BJ (cell line): ENCODE measurements around the gene SDK1. TPM values are rescaled to one million over a fixed set of nuclear protein-coding genes. Genes with fewer than 3 reads are reported as not detected.

Source experiments
- CTCF ChIA-PET: fragments of 350-600 bp; formaldehyde crosslinking; extraction: SDS; loops from one replicate; lab custom pipeline; 2021; ENCODE audit warnings: antibody characterized with exemption, inconsistent platforms; lab: Yijun Ruan, JAX
- POLR2A ChIA-PET: fragments of 300-600 bp; sonication (Branson Sonifier 250); formaldehyde crosslinking; extraction: SDS; loops from one replicate; lab custom pipeline; 2021; ENCODE audit warnings: antibody characterized with exemption; lab: Charles Lee
- DNase-seq: peaks from one replicate; pipeline ENCODE4 v3.0.0-alpha.2; 2011; ENCODE audit warnings: low read depth
- H3K27me3 ChIP-seq: 2 replicates; pipeline ENCODE4 v1.6.0; 2011; ENCODE audit warnings: low read length; ENCODE audit not compliant: control insufficient read depth, insufficient read depth
- H3K36me3 ChIP-seq: 2 replicates; pipeline ENCODE4 v1.5.1; 2011; ENCODE audit warnings: low read length; ENCODE audit not compliant: control insufficient read depth, insufficient read depth
- H3K4me3 ChIP-seq: 2 replicates; pipeline ENCODE4 v1.5.1; 2011; ENCODE audit warnings: low read depth, mild to moderate bottlenecking, control low read depth, low read length
- CTCF ChIP-seq: IDR thresholded peaks from 2 replicates; pipeline ENCODE4 v1.5.1; 2011; ENCODE audit warnings: low read depth, mild to moderate bottlenecking, control low read depth, inconsistent platforms, low read length, moderate library complexity; ENCODE audit not compliant: insufficient read depth
- polyA plus RNA-seq: library from polyadenylated mRNA; depleted of rRNA; stranded (reverse); fragments of >200 nt; gene quantifications from 2 replicates; pipeline ENCODE4 v1.2.3, GENCODE V29; 2011

SDK1 gene
- polyA plus RNA-seq, 1 experiment, result 0.01 TPM

- no peak for TF ChIP-seq CTCF
- H3K4me3 ChIP-seq, result no peak overlapping the region
- CTCF ChIA-PET, result no interaction called here
- no peak for DNase-seq
- no peaks in the 10 kb centered on the region for H3K36me3 ChIP-seq
- H3K27me3 ChIP-seq, result no peaks in the 10 kb centered on the region
- POLR2A ChIA-PET, result no interaction called here
These were observed 667.2 kb downstream of the SDK1 start for GRCh38 chr7:3968234-3968633.

GRCh38 chr7:3969286-3969685, 668.2 kb downstream of the SDK1 start:
- no peak for DNase-seq
- no peaks in the 10 kb centered on the region for H3K36me3 ChIP-seq
- CTCF ChIA-PET, result no interaction called here
- no peak overlapping the region for H3K4me3 ChIP-seq
- no peak for TF ChIP-seq CTCF
- H3K27me3 ChIP-seq, result no peaks in the 10 kb centered on the region
- POLR2A ChIA-PET, result no interaction called here

- no peak for TF ChIP-seq CTCF
- Histone ChIP-seq H3K4me3 (no peak overlapping the region), H3K27me3 (no peaks in the 10 kb centered on the region), H3K36me3 (no peaks in the 10 kb centered on the region)
- no peak for DNase-seq
- ChIA-PET CTCF (no interaction called here), POLR2A (no interaction called here)
These were observed 670.3 kb downstream of the SDK1 start for GRCh38 chr7:3971323-3971722.

- no peak for TF ChIP-seq CTCF
- CTCF ChIA-PET, result no interaction called here
- Histone ChIP-seq H3K27me3 (no peaks in the 10 kb centered on the region), H3K4me3 (no peak overlapping the region), H3K36me3 (no peaks in the 10 kb centered on the region)
- DNase-seq, result no peak
- POLR2A ChIA-PET, result no interaction called here
These were observed 672.2 kb downstream of the SDK1 start for GRCh38 chr7:3973264-3973663.

GRCh38 chr7:3974329-3974728, 673.3 kb downstream of the SDK1 start:
- H3K36me3 ChIP-seq, result no peaks in the 10 kb centered on the region
- CTCF ChIA-PET, result no interaction called here
- no peaks in the 10 kb centered on the region for H3K27me3 ChIP-seq
- TF ChIP-seq CTCF, result no peak
- no peak overlapping the region for H3K4me3 ChIP-seq
- POLR2A ChIA-PET, result no interaction called here
- DNase-seq, result no peak
